AG10803 (cell line): Measurements from ENCODE around the gene TCOF1.

Experiments used
- DNase-seq: peaks from one replicate; pipeline ENCODE4 v3.0.0; 2010; ENCODE audit warnings: low read depth
- H3K4me3 ChIP-seq: 2 replicates; pipeline ENCODE4 v1.5.1; 2011; ENCODE audit warnings: mild to moderate bottlenecking, low read length, control low read depth
- CTCF ChIP-seq: conservative IDR thresholded peaks from 2 replicates; pipeline ENCODE4 v1.5.1; 2011; ENCODE audit warnings: mild to moderate bottlenecking, low read length, control low read depth, inconsistent platforms

TCOF1 gene

GRCh38 chr5:150376799-150377771, 19.6 kb downstream of the TCOF1 start:
- TF ChIP-seq CTCF = no peak
- DNase-seq = peak; percentile 57
- no peak overlapping the region for H3K4me3 ChIP-seq

- DNase-seq = peak; percentile 98
- no peak overlapping the region for H3K4me3 ChIP-seq
These were observed 20.6 kb downstream of the TCOF1 start for GRCh38 chr5:150377964-150378694.

DNA sequence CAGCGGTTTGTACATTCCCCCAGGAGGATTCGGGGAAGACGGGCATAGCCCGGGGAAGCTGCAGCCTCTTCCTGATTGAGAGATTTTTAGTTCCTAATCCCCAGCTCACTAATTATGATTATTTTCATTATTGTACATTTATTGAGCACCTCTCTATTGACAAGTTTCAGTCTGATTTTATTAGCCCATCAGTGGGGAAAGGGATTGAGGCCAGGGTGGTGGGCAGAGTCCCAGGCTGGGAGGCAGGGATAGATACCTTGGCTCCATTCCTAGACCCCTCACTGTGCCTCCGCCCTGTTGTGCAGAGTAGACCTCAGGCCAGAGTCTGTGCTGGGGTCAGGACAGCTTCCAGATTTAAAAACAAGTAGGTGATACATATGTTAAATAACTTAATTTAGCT, 27.2 kb downstream of the TCOF1 start:
- no peak for DNase-seq
- no peak for TF ChIP-seq CTCF
- H3K4me3 ChIP-seq = no peak overlapping the region

More at GRCh38 chr5:150377964-150378694, 20.6 kb downstream of the TCOF1 start:
- no peak for TF ChIP-seq CTCF

GRCh38 chr5:150386024-150386855, 28.7 kb downstream of the TCOF1 start:
- H3K4me3 ChIP-seq = no peak overlapping the region
- no peak for TF ChIP-seq CTCF
- no peak for DNase-seq

DNA sequence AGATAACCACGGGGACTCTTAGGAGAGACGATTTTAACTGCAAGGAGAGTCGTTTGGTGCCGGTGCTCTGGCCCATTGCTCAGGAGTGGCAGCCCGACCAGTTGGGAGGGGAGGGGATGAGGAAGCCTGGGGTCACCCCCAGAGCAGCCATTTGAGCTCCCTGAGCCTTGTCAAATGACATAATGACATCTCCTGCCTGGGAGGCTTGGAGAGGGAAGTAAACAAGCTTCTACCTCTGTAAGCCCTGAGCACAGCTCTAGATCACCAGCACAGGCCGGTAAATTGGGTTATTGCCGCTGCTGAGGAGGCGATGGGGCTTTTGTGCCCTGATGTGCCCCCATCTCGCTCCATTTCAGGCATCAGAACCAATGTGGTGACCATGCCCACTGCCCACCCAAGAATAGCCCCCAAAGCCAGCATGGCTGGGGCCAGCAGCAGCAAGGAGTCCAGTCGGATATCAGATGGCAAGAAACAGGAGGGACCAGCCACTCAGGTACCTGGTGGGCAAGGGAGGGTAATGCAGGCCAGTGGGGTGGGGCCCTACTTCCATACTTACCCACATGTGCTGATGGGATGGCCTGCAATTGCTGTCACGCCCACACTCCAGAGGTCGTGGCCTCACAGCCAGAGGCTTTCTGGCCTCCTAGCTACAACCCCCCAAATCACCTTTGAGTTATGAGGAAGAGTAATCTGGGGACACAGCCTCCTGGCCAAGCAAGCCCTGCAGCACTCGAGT, 32.2 kb downstream of the TCOF1 start:
- no peak for DNase-seq
- TF ChIP-seq CTCF = no peak
- no peak overlapping the region for H3K4me3 ChIP-seq

GRCh38 chr5:150391064-150391834, 33.8 kb downstream of the TCOF1 start:
- TF ChIP-seq CTCF = no peak
- no peak for DNase-seq
- H3K4me3 ChIP-seq = no peak overlapping the region
